Fibroblast of skin of scalp (primary cell): Measurements from ENCODE around the gene LEF1.

Source experiments
- DNase-seq: peaks from one replicate; pipeline ENCODE4 v3.0.0-alpha.2; 2013

The LEF1 gene

GRCh38 chr4:108146819-108147218, 21.9 kb downstream of the LEF1 start:
- no peak for DNase-seq

GRCh38 chr4:108146336-108146735, 22.4 kb downstream of the LEF1 start:
- DNase-seq, result no peak

GRCh38 chr4:108144451-108144850, 24.3 kb downstream of the LEF1 start:
- peak; percentile 4 for DNase-seq

GRCh38 chr4:108143515-108143914, 25.2 kb downstream of the LEF1 start:
- no peak for DNase-seq

- DNase-seq, result no peak
Measured at GRCh38 chr4:108142870-108143269, 25.9 kb downstream of the LEF1 start.

- DNase-seq, result peak; percentile 88
Measured at GRCh38 chr4:108141213-108141950, 27.4 kb downstream of the LEF1 start.

- no peak for DNase-seq
Measured at GRCh38 chr4:108140328-108140727, 28.4 kb downstream of the LEF1 start.

- DNase-seq, result no peak
Measured at GRCh38 chr4:108139089-108139488, 29.6 kb downstream of the LEF1 start.

- no peak for DNase-seq
Measured at GRCh38 chr4:108135549-108136209, 33.1 kb downstream of the LEF1 start.

GRCh38 chr4:108130955-108131354, 37.8 kb downstream of the LEF1 start:
- DNase-seq, result no peak

- peak; percentile 53 for DNase-seq
Measured at GRCh38 chr4:108129196-108129595, 39.5 kb downstream of the LEF1 start.

GRCh38 chr4:108126806-108127205, 41.9 kb downstream of the LEF1 start:
- peak; percentile 51 for DNase-seq

GRCh38 chr4:108120789-108121188, 47.9 kb downstream of the LEF1 start:
- no peak for DNase-seq

GRCh38 chr4:108119199-108119800, 49.4 kb downstream of the LEF1 start:
- DNase-seq, result no peak

- no peak for DNase-seq
Measured at GRCh38 chr4:108118505-108118904, 50.2 kb downstream of the LEF1 start.

GRCh38 chr4:108117418-108118182, 51.1 kb downstream of the LEF1 start:
- DNase-seq, result peak; percentile 9

GRCh38 chr4:108116423-108117168, 52.1 kb downstream of the LEF1 start:
- DNase-seq, result no peak

GRCh38 chr4:108115168-108115526, 53.6 kb downstream of the LEF1 start:
- no peak for DNase-seq

GRCh38 chr4:108114503-108114902, 54.2 kb downstream of the LEF1 start:
- DNase-seq, result no peak

- DNase-seq, result no peak
Measured at GRCh38 chr4:108113229-108113628, 55.5 kb downstream of the LEF1 start.

GRCh38 chr4:108111781-108112180, 57.0 kb downstream of the LEF1 start:
- DNase-seq, result no peak

- no peak for DNase-seq
Measured at GRCh38 chr4:108110450-108110849, 58.3 kb downstream of the LEF1 start.
